Lower leg skin (tissue), 3 donors: ENCODE results near the gene ANKRD52.

Experiments
- POLR2A ChIP-seq, 2 donors: fragments of 450-650 bp; IDR thresholded peaks; one replicate each; pipeline ENCODE4 v1.6.1; 2016 to 2017; ENCODE audit warnings: antibody characterized with exemption in 2 of 2, mild to moderate bottlenecking in 1 of 2, moderate library complexity in 1 of 2
- TF ChIP-seq, protein P1 (sequence below), 3 donors: fragments of 450-650 bp; IDR thresholded peaks; one replicate each; pipeline ENCODE4 v1.5.1; 2016; ENCODE audit warnings: antibody characterized with exemption in 3 of 3, mild to moderate bottlenecking in 3 of 3, moderate library complexity in 2 of 3

GRCh38 chr12:56197921-56198635, 60.1 kb downstream of the ANKRD52 start:
- TF ChIP-seq, protein P1, sequence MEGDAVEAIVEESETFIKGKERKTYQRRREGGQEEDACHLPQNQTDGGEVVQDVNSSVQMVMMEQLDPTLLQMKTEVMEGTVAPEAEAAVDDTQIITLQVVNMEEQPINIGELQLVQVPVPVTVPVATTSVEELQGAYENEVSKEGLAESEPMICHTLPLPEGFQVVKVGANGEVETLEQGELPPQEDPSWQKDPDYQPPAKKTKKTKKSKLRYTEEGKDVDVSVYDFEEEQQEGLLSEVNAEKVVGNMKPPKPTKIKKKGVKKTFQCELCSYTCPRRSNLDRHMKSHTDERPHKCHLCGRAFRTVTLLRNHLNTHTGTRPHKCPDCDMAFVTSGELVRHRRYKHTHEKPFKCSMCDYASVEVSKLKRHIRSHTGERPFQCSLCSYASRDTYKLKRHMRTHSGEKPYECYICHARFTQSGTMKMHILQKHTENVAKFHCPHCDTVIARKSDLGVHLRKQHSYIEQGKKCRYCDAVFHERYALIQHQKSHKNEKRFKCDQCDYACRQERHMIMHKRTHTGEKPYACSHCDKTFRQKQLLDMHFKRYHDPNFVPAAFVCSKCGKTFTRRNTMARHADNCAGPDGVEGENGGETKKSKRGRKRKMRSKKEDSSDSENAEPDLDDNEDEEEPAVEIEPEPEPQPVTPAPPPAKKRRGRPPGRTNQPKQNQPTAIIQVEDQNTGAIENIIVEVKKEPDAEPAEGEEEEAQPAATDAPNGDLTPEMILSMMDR (IDR thresholded peaks at IDR 0.05), result no peak
- TF ChIP-seq POLR2A (IDR thresholded peaks at IDR 0.05), result no peak
